DND-41 (cell line): ENCODE results near the gene HSF4.
A peak's percentile ranks its signal among the peaks of the same experiment; 100 is the strongest.

ENCODE experiments used
- ATAC-seq: fragments of 200-7000 bp; cut with Tn5 transposase; 3 replicates; pipeline ENCODE4 v1.9.1; 2021; ENCODE audit warnings: low read depth; ENCODE audit not compliant: insufficient read depth
- DNase-seq: peaks from one replicate; pipeline ENCODE4 v3.0.0-alpha.2; 2020
- H2AFZ ChIP-seq: 2 replicates; pipeline ENCODE4 v1.6.0; 2012; ENCODE audit warnings: low read depth, low read length
- H3K27ac ChIP-seq: 2 replicates; pipeline ENCODE4 v1.5.1; 2012; ENCODE audit warnings: low read length, inconsistent platforms
- H3K27me3 ChIP-seq: fragments of 200-600 bp; sonication (generic); 2 replicates; pipeline ENCODE4 v1.6.0; 2012; ENCODE audit warnings: low read length, mild to moderate bottlenecking, inconsistent platforms; ENCODE audit not compliant: insufficient read depth, poor library complexity
- H3K36me3 ChIP-seq: 2 replicates; pipeline ENCODE4 v1.5.1; 2012; ENCODE audit warnings: low read length, inconsistent platforms; ENCODE audit not compliant: insufficient read depth
- H3K4me1 ChIP-seq: 2 replicates; pipeline ENCODE4 v1.5.1; 2012; ENCODE audit warnings: mild to moderate bottlenecking, low read length; ENCODE audit not compliant: insufficient read depth
- H3K4me2 ChIP-seq: 2 replicates; pipeline ENCODE4 v1.6.0; 2012; ENCODE audit warnings: mild to moderate bottlenecking, moderate library complexity, low read length, inconsistent platforms; ENCODE audit not compliant: insufficient read depth
- H3K4me3 ChIP-seq, 2 experiments: fragments of 200-600 bp in 1 of 2; shearing (Covaris generic) in 1 of 2; 2 replicates each; pipeline ENCODE4 v1.5.1; 2012 to 2016; ENCODE audit warnings: inconsistent platforms in 2 of 2, low read length in 2 of 2, mild to moderate bottlenecking in 2 of 2, low read depth in 1 of 2, moderate library complexity in 1 of 2
- H3K79me2 ChIP-seq: 2 replicates; pipeline ENCODE4 v1.6.0; 2012; ENCODE audit warnings: low read length, inconsistent platforms; ENCODE audit not compliant: insufficient read depth
- H3K9ac ChIP-seq: 2 replicates; pipeline ENCODE4 v1.6.0; 2012; ENCODE audit warnings: low read depth, mild to moderate bottlenecking, inconsistent platforms, low read length, moderate library complexity
- H3K9me3 ChIP-seq: 2 replicates; pipeline ENCODE4 v1.5.1; 2012; ENCODE audit warnings: low read length, moderate library complexity, mild to moderate bottlenecking, inconsistent platforms; ENCODE audit not compliant: insufficient read depth, severe bottlenecking
- H4K20me1 ChIP-seq: 2 replicates; pipeline ENCODE4 v1.6.0; 2012; ENCODE audit warnings: low read length; ENCODE audit not compliant: insufficient read depth
- CTCF ChIP-seq: IDR thresholded peaks from 2 replicates; pipeline ENCODE4 v1.5.1; 2012; ENCODE audit warnings: borderline replicate concordance, low read length, moderate library complexity, mild to moderate bottlenecking; ENCODE audit not compliant: poor library complexity, severe bottlenecking; ENCODE audit errors: extremely low read depth
- EZH2 ChIP-seq: IDR thresholded peaks from 3 replicates; pipeline ENCODE4 v1.6.1; 2012; ENCODE audit warnings: borderline replicate concordance, low read depth, mild to moderate bottlenecking, moderate library complexity, low read length, inconsistent platforms; ENCODE audit not compliant: severe bottlenecking

HSF4 gene

GRCh38 chr16:67157106-67157748 lies 7.3 kb upstream of the HSF4 start:
- Histone ChIP-seq H4K20me1 (peaks cover 29% of the 10 kb centered on the region), H2AFZ (no peak overlapping the region), H3K4me2 (no peak overlapping the region), H3K4me1 (peaks cover 52% of the 10 kb centered on the region), H3K9ac (no peak overlapping the region), H3K4me3 (no peak overlapping the region), H3K27ac (no peak overlapping the region), H3K27me3 (no peaks in the 10 kb centered on the region), H3K79me2 (peaks cover 6% of the 10 kb centered on the region; the same call in 1 of the 2 replicates), H3K9me3 (no peaks in the 10 kb centered on the region), H3K36me3 (peaks cover 4% of the 10 kb centered on the region; the same call in 1 of the 2 replicates)
- DNase-seq: no peak
- TF ChIP-seq CTCF: no peak
- no peak for ATAC-seq

GRCh38 chr16:67157892-67158635 lies 6.5 kb upstream of the HSF4 start:
- no peak for DNase-seq
- no peak for TF ChIP-seq EZH2
- Histone ChIP-seq H3K27me3 (no peaks in the 10 kb centered on the region), H4K20me1 (peaks cover 29% of the 10 kb centered on the region), H3K9me3 (no peaks in the 10 kb centered on the region), H3K4me3 (no peak overlapping the region), H3K4me2 (peak overlapping the region; percentile 97), H3K79me2 (peaks cover 6% of the 10 kb centered on the region; the same call in 1 of the 2 replicates), H2AFZ (no peak overlapping the region), H3K27ac (no peak overlapping the region), H3K36me3 (peaks cover 4% of the 10 kb centered on the region; the same call in 1 of the 2 replicates), H3K4me1 (peaks cover 54% of the 10 kb centered on the region), H3K9ac (no peak overlapping the region)
- no peak for ATAC-seq

GRCh38 chr16:67158637-67159600 lies 5.6 kb upstream of the HSF4 start:
- peaks cover 54% of the 10 kb centered on the region for H3K4me1 ChIP-seq
- H3K27ac ChIP-seq: peak overlapping the region; percentile 60
- no peaks in the 10 kb centered on the region for H3K27me3 ChIP-seq
- H3K9ac ChIP-seq: peak overlapping the region; percentile 68
- DNase-seq: peak; percentile 77
- peaks cover 6% of the 10 kb centered on the region; the same call in 1 of the 2 replicates for H3K79me2 ChIP-seq
- peak; percentile 36 for ATAC-seq
- peaks cover 4% of the 10 kb centered on the region; the same call in 1 of the 2 replicates for H3K36me3 ChIP-seq
- H3K4me2 ChIP-seq: peak overlapping the region; percentile 97
- H3K9me3 ChIP-seq: no peaks in the 10 kb centered on the region
- peak overlapping the region; percentile 85 to 97 for H3K4me3 ChIP-seq
- H4K20me1 ChIP-seq: peaks cover 29% of the 10 kb centered on the region
- TF ChIP-seq EZH2 (no peak), CTCF (no peak)
- H2AFZ ChIP-seq: peak overlapping the region; percentile 98
